Stimulated activated CD4-positive, alpha-beta T cell treated with anti-CD3 and anti-CD28 coated beads, Interleukin-4, amount 100 ng/mL, for 48 hours (primary cell): Measurements from ENCODE around the gene CASP9.

Experiments used
- DNase-seq, 2 donors: peaks; one replicate each; pipeline ENCODE4 v3.0.0-alpha.2; 2020; ENCODE audit warnings: low read depth in 2 of 2

Gene CASP9

DNA sequence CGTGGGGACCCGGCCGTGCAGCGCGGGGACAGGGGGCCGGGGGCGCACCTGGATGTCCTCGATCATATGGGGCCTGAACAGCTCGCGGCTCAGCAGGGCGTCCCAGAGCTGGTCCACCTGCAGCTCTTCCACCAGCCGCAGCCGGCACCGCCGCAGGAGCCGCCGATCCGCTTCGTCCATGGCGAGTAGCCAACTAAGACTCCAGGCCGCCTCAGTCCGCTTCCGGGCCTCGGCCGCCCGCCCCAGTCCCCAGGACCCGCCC lies at the start of gene CASP9:
Gene CASP9, minus strand, starts transcription at position 195 of the 262 bp plus-strand sequence. Its CDS starts 15 bp downstream, at position 180.
- no peak for DNase-seq

DNA sequence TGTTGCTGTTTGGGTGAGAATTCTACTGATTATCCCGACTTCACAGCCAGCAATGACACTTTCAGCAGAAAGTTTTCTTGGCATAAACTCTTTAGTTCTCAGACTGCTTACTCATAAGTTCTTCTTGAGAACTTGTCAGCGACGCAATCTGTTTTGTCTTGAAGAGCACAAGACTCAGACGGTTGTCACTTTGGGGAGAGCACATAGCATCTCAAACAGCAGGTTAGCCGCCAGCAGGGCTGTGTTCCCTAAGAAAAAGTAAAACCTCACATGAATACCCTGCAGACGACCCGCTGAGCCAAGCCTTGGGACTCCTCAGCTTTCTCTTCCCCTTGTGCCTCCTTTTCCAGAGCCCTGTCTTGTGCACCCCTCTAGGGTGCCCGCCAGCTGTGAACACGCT lies 49.5 kb upstream of the CASP9 start:
- no peak for DNase-seq

DNA sequence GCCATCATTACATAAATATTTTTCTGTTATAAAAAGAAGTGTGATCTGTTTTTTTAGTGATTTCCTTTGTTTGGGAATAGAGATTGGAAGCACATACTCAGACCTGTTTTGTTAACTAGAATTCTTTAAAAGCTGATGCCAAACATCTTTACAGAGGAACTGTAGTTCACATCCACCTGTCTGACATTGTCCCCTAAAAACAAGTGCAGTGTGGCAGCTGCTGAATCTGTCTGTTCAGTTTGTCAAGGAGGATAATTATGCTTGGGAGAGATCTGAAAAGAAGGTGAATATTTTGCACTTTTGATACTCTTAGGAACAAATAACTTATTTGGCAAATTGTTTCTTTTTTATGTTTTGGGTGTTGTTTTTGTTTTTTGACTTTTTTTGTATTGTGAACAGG lies 47.3 kb upstream of the CASP9 start:
- no peak for DNase-seq

DNA sequence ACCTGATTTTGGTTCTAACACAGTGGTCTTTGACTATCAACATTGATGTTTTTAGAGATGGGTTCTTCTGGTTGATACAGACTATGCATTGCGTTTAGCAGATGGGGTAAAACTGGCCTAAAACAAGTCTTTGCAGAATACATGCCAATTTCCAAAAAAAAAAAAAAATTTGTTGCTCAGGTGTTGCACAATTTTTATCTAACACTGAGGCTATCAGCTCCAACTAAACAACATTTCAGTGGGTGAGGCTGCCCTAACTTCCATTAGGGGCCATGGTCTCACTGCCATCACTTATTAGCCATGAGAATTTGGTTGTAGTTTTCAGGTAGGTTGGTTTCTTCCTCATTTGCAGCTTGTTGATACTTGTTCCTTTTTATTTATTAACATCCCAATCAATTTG lies 46.8 kb upstream of the CASP9 start:
- no peak for DNase-seq

DNA sequence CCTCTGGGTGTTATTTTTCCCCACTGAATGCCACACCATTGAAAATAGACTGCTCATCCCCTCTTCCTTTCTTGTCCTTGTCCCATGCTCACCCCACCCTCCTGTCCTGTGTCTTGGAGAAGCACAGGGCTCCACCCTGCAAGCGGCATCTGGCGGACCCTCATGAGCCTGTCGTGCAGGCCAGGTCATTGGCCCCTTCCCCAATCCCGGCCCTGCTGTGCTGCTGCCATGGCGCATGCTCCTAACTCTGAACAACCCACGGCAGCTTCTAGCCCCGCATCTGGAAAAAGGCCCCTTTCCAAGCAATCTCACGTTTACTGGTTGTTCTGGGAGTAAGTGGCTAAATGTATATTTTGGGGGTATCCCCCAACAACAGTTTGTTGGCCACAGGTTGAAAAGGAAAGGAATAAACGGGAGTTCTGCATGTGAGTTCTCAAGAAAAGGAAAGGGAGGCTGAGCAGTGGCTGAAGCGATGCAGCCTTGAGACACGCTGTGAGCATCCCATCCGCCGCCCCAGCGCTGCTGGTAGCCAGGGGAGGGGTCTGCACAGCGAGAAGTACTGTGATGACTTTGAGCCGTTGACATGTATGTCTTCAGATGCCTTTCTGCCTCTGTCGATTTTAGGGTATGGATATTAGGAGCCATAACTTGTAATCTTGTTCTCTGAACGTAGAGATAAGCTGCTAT lies 44.5 kb upstream of the CASP9 start:
- DNase-seq = no peak

DNA sequence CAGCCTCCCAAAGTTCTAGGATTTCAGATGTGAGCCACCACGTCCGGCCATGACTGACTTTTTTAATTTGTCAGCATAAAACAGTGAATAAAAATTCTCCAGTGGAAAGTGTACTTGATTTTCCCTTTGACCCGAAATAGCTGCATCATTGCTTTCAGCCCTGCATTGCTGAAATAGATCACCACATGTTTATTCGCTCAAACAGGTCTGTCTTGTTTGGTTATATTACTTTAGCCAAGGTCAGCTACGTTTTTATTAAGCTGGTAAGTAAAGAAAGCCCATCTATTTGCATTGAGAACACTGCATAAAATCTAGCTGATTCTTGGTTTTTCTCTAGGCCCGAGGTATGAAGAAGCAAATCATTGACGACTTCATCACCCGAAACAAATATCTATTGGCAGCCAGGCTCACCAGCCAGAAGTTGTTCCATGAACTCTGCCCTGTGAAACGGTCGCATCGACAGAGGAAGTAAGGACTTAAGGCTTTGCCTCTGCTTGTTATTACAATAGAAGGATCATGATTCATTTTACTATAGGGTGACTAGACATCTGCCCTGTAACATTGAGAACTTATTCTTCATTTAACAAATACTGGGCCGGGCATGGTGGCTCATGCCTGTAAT lies 35.3 kb upstream of the CASP9 start:
- no peak for DNase-seq

DNA sequence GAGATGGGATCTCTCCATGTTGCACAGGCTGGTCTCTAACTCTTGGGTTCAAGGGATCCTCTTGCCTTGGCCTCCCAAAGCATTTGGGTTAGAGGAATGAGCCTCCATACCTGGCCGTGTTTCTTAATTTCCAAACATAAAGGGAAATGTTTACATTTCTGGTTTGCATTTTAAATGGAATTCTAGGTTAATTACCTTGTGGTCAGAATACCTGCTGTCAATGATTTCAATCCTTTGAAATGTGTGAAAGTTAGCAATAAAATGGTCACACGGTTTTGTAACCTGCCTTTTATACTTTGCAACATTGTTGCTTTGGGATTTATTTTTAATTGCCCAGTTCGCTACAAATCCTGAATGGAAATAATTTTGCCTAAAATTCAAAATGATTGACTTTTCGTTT lies 34.5 kb upstream of the CASP9 start:
- no peak for DNase-seq

DNA sequence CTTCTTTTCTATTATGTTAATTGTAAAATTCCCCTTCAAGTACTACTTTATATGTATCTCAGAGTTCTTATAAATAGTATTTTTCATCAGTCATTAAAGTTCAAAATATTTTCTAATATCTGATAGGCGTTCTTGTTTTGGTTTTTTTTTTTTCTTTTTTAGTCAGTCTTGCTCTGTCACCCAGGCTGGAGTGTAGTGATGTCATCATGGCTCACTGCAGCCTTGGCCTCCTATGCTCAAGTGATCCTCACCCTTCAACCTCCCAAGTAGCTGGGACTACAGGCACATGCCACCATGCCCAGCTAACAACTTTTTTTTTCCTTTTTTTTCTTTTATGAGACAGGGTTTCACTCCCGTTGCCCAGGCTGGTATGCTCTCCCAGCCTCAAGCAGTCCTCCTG lies 33.6 kb upstream of the CASP9 start:
- no peak for DNase-seq

DNA sequence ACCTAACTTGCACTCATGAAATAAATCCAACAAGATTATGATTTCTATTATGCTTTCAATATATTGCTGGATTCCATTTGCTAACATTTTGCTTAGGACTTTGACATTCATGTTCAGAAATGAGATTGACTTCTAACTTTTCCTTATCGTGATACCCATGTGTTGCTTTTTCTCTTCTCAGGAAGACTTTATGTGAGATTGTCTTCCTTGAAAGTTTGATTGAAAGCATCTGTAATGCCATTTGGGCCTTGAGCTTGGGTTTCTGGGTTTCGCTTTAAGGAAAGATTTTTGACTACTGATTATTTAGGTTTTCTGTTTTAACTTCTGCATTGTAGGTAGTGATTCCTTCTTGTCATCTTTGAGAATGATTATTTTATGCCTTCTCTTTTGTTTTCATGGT lies 33.0 kb upstream of the CASP9 start:
- DNase-seq = no peak

DNA sequence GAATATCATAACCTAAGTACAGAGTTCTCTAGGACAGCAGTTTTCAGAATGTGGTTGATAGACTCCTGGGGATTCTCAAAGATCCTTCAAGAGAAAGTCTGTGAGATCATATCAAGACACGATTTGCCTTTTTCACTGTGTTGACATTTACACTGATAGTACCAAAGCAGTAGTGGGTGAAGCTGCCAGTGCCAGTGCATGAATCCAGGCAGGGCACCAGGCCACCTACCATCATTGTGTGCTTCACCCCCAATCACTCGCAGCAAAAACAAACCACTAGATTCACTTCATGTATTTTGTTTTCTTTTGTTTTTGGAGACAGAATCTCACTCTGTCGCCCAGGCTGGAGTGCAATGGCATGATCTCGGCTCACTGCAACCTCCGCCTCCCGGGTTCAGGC lies 26.6 kb upstream of the CASP9 start:
- no peak for DNase-seq

DNA sequence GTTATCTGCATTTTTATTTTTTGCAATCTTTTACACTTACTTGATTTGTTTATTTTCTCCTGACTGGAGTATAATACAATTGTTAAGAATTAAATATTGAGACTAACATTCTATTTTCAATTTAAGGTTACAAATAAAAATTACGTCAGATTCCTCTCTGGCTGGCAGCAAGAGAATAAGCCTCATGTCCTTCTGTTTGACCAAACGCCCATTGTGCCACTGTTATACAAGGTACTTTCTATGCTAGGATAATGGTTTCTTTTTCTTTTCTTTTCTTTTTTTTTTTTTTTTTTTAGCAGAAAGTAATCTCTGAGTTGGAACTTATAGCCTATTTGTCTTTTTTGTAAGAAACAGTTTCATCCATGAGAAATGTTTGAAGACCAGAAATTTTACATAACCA lies 22.6 kb upstream of the CASP9 start:
- no peak for DNase-seq

DNA sequence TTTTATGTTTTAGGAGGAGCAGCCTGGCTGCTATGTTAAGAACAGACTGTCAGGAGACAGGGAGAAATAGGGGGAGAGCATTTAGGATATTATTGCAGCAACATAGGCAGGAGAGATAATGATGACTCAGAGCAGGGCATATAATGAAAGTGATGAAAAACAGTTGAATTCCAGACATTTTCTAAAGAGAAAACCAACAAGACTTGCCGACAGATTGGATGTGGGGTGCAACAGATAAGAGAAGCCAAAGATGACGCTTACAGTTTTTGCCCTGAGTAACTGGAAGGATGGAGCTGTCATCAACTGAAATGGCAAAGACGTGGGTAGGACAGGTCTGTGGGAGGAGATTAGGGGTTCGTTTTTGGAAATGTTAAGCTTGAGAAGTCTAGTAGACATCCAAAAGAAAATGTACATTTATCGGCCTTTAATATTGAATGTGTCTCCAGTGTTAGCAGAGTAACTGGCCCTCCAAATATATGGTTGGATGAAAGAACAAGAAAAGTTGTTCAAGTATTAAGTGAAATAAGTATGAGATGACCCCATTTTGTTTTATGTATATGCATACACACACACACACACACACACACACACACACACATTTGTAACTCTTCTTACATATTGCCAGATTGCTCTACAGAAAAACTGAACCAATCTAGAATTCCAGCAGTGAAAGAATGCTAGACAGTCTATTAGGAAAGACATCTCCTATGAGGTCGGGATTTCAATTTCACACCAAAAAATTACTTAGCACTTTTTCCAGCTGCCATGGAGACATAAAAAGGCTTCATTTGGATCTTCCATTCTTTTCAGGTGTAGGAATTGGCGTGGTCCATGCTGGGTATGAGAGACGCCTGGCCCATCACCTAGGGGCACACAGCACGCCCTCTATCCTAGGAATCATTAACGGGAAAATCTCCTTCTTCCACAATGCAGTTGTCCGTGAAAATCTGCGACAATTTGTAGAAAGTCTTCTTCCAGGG lies 19.9 kb upstream of the CASP9 start:
- no peak for DNase-seq

DNA sequence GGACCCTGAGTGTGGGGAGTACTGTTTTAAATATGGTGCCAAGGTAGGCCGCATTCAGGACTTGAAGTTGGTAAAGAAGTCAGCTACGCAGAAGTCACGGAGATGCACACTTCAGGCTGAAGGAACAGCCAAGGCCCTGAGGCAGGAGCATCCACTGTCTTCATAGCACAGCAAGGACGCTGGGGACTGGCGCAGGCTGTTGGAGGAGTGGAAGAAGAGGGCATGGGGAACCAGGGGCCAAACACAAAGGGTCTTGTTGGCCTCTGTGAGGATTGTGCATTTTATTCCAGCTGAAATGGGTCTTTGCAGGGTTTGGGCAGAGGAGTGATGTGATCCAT lies 19.2 kb upstream of the CASP9 start:
- DNase-seq = no peak

DNA sequence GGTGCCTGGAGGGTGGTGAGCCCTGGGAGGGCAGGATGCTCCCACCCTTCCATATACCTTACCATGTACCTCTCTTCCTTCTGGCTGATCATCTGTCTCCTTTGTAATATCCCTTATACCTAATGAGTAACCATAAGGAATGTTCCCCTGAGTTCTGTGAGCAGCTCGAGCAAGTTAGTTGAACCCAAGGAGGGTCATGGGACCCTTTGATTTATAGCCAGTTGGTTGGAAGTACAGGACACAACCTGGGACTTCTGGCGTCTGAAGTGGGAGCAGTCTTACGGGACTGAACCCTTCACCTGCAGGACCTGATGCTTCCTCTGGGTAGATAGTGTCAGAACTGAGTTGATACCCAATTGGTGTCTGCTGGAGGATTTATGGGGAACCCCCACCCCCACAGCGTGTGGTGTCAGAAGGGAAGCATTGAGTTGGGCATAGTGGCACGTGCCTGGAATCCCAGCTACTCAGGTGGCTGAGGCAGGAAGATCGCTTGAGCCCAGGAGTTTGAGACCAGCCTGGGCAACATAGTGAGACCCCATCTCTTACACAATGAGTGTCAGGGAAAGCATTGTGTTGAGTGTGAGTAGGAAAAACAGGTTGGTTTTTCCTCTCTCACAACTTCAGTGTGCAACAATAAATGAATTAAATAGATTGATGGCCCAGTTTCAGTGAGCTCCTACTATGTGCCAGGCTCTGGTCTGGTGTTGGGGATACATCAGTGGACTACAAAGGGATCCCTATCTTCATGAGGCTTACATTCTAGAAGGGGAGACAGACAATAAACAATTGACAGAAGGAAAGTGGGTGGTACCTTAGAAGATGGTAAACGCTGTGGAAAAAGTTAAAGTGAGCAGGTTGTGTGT lies 18.6 kb upstream of the CASP9 start:
- DNase-seq = no peak

DNA sequence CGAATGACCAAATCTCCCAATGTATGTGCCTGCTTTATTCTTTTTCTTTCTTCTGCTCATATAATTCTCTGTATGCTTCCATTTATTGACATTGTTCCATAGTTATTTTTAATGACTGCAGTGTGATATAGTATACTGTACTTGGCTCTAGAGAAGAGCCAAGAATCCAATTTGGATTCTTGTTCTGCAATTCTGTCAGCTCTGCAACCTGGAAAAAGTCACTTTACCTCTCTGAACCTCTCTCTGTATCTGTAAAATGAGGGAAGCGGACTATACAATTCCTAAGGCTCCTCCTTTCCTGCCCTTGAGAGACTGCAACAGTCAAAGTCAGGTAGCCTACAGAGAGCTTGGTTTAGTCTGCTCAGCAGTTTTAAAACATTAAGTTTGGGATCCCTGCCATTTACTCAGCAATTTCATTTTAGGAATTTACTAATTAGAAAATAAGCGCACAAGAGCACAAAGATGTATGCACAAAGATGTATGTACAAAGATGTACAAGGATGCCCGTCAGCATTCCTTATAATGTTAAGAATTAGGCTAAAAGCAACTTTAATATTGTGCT lies 17.3 kb upstream of the CASP9 start:
- DNase-seq = no peak

DNA sequence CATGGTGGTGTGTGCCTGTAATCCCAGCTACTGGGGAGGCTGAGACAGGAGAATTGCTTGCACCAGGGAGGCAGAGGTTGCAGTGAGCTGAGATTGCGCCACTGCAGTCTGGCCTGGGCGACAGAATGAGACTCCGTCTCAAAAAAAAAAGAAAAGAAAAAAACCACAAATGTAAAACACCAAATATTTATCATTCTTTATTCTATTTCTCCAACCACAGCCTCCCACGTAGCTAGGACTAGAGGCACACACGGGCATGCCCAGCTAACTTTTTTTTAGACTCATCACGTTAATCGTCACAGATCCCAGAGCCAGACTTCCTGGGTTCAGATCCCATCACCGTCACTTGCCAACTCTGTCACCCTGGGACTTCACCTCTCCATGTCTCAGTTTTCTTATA lies 16.2 kb upstream of the CASP9 start:
- no peak for DNase-seq

DNA sequence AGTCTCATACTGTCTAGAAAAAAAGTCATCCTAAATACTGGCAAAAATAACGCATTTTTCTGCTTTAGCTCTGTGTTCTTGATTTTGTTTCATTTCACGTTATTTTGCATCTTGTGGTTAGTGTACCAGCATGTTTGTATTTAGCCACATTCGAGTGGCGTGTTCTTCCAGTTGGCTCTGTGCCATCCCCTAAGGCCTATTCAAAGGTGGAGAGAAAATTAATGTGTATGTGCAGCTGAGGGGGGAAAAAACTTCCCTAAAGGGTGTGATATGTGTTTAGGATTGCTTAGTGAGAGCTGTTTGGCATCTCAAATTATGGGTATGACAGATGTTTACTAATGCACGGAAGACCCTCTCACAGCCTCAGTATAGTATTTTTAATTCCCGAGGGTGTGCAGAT lies 14.8 kb upstream of the CASP9 start:
- DNase-seq = no peak

DNA sequence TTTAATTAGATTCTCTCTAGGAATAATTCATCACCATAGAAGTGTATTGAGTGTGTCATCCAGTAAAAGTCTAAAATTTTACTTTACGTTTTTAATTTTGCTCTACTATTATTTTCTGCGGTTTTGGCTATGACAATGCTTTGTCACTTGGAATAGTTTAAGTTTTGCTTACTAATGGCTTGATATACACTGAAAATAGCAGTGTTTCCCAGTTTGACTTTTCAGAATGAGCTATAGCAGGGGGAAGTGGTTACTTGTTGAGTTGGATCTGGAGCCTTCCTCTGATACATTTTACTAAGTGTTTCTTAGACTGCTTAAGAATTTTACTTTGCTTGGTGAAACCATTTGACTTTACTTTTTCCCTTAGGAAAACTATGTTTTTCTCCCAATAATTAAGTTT lies 7.7 kb upstream of the CASP9 start:
- DNase-seq = no peak

DNA sequence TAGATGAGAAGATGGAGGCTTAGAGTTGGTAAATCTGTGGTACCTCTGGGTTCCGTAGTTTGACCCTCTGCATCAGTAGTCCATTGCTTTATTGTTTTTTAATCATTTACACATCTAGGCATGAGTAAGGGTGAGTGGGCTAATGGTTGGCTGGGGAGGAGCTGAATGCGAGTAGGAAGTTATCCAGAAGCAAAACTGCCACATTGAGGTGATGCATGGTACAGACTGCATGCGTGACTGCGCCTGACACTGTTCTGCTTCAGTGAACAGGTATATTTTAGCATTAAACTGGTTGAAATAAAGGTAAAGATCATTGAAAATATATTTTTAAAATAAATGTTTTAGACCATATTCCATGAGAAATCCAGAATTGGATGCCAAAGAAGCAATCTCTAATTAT lies 7.0 kb upstream of the CASP9 start:
- no peak for DNase-seq

DNA sequence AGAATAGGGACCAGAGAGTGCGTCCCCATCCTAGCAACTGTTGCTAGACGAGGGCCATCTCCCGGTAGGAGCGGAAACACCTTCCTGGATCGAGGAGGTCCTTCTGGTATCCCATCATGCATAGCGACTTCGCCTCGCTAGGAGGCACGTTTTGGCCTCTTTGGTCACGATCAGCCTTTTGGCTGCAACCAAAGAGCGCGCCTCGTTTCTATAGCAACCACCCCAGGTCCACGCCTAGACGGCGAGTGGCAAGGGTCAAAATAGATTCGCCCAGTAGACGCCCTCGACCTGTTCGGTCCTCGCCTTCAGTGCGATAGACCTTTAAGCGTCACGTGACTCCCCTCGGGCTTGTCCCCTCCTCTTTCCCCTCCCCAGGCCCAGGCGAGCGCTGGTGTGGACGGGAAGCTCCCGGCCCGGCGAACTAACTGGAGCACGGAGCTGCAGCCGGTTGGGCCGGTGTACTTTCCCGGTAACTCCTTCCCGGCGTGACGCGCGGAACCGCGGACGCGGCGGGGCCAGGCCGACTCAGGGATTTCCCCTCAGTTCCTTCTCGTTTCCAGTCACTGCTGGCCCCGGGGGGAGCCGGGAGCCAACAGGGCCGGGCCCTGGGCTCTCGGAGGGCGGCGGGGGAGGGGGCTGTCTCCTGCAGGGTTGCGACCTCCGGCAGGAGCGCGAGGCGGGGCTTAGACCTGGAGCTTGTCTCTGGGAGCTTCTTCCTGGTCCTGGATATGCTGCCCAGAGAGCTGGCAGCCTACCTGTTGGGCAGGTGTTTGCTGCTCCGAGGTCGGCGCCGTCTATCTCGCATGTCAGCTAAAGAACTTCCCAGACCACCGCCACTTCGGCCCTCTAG lies 2.7 kb upstream of the CASP9 start, which contains the start of gene DNAJC16:
Gene DNAJC16, plus strand, starts transcription at position 359 of the 850 bp plus-strand sequence. CDS start 2,258 bp downstream, outside the sequence.
- DNase-seq = peak; percentile 92 to 96

DNA sequence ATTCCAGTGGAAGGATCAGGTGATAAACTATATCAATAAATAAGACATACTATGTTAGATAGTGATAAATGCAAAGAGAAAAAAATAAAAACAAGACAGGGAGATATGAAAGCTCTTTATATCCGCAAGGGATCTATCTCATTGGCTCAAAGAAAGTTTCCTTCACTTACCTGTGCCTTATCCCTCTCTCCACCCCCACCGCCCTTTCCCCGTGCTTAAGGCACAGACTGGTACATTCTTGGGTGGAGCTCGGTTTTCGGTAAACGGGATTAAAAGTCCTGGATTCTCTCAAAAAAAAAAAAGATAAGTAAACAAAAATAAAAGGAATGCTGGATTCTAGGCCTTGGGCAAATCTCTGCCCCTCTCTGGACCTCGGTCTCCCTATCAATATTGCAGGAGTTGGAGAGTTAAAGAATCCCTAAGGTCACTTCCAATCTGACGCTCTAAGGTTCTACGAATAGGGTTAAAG lies 2.0 kb upstream of the CASP9 start:
- no peak for DNase-seq
